ENCODE measurements around the gene RENBP.

RENBP gene

GRCh38 chrX:153953892-153954557 lies 9.6 kb upstream of the RENBP start:
- no peak for DNase-seq (ENCODE audit: low read depth)

GRCh38 chrX:153953342-153953830 lies 8.9 kb upstream of the RENBP start:
- peak; percentile 58 for DNase-seq (ENCODE audit: low read depth)

- DNase-seq (ENCODE audit: low read depth) = no peak
Observed at GRCh38 chrX:153952373-153953026, 8.1 kb upstream of the RENBP start.

GRCh38 chrX:153951683-153952372 lies 7.4 kb upstream of the RENBP start:
- DNase-seq (ENCODE audit: low read depth) = no peak

- DNase-seq (ENCODE audit: low read depth) = no peak
Observed at GRCh38 chrX:153950127-153950526, 5.7 kb upstream of the RENBP start.

GRCh38 chrX:153948847-153949805 lies 4.7 kb upstream of the RENBP start:
- no peak for DNase-seq (ENCODE audit: low read depth)

- DNase-seq (ENCODE audit: low read depth) = no peak
Observed at GRCh38 chrX:153948002-153948466, 3.6 kb upstream of the RENBP start.

GRCh38 chrX:153947009-153947769 lies 2.7 kb upstream of the RENBP start:
- peak; percentile 53 for DNase-seq (ENCODE audit: low read depth)

- DNase-seq (ENCODE audit: low read depth) = no peak
Observed at GRCh38 chrX:153945956-153946943, 1.8 kb upstream of the RENBP start.

- DNase-seq (ENCODE audit: low read depth) = no peak
Observed at GRCh38 chrX:153944800-153945150, 332 bp upstream of the RENBP start.

- DNase-seq (ENCODE audit: low read depth) = no peak
Observed at GRCh38 chrX:153941336-153942252, 2.8 kb downstream of the RENBP start.

- DNase-seq (ENCODE audit: low read depth) = no peak
Observed at GRCh38 chrX:153939573-153939972, 4.9 kb downstream of the RENBP start.

- DNase-seq (ENCODE audit: low read depth) = no peak
Observed at GRCh38 chrX:153938226-153938786, 6.1 kb downstream of the RENBP start.

- DNase-seq (ENCODE audit: low read depth) = no peak
Observed at GRCh38 chrX:153937056-153937455, 7.4 kb downstream of the RENBP start.

GRCh38 chrX:153935326-153935851 lies 9.1 kb downstream of the RENBP start:
- no peak for DNase-seq (ENCODE audit: low read depth)

GRCh38 chrX:153934762-153935325 lies 9.6 kb downstream of the RENBP start, which contains the start of gene NAA10:
Gene NAA10 (minus strand): TSS chrX:153935037. CDS start chrX:153934904, 133 bp downstream.
- DNase-seq (ENCODE audit: low read depth) = peak; percentile 58

GRCh38 chrX:153934148-153934761 lies 10.2 kb downstream of the RENBP start:
- no peak for DNase-seq (ENCODE audit: low read depth)

Data from stimulated activated CD8-positive, alpha-beta memory T cell treated with anti-CD3 and anti-CD28 coated beads, Interleukin-12 subunit alpha, Interleukin-12 subunit beta, amount 100 ng/mL, for 4 hours (primary cell).